Measurements from ENCODE around the gene PRKCA. TPM values are rescaled to one million over a fixed set of nuclear protein-coding genes. Genes with fewer than 3 reads are reported as not detected.
A peak's percentile ranks its signal among the peaks of the same experiment; 100 is the strongest.

PRKCA gene
- total and polyA plus RNA-seq, 2 of the 13 experiments (the other 11 are each of a cell fraction or from before 2014, with no cell fraction given): 18.5 to 21.5 TPM

DNA sequence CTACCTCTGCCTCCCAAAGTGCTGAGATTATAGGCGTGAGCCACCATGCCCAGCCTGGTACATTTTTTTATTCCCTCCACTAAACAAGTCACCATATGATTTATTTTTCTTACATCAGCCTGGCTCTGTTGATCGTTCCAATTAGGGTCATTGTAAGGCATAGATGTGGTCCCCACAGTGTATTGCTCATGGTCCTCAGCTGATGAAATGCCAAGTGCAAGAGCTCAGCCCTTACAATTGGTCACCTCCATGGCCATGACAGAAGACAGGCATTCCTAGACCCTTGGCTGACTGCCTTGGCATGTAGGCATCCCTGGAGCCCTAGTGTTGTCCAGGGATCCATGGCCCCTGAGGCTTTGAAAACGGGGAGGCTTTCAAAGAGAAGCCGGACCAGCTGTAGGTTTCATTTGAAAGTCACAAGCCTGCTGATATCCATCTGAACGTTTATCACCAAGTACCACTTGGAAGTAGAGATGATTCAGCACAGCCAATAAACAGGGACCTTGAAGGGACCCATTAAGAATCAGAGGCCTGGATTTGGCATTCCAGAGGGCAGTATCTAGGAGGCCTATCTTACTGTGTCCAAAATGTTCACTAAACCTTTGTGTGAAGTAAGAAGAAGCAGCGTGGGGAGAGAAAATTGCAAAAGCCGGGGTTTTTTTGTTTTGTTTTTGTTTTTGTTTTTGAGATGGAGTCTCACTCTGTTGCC is 20.6 kb upstream of the PRKCA start:
- no TSS peak for BruUV-seq (replicated peaks)
- peaks cover 30% of the 10 kb centered on the region for H3K4me1 ChIP-seq (ENCODE audit: insufficient read depth, low read length)
- H3K9ac ChIP-seq (ENCODE audit: insufficient read depth, low read depth, low read length): no peak overlapping the region
- H2AFZ ChIP-seq (ENCODE audit: low read length): no peak overlapping the region
- H3K27me3 ChIP-seq (ENCODE audit: control insufficient read depth in 1 of 2, insufficient read depth in 2 of 2, low read length in 2 of 2): no peaks in the 10 kb centered on the region; a peak in 1 of 5 replicates
- no peaks in the 10 kb centered on the region for H3K36me3 ChIP-seq (replicated peaks in 1 of 2; ENCODE audit: control insufficient read depth in 1 of 2, insufficient read depth in 2 of 2, low read length in 2 of 2)
- POLR2A ChIA-PET: no interaction called here
- no peaks in the 10 kb centered on the region for H3K9me3 ChIP-seq (ENCODE audit: low read length)
- FAIRE-seq (no peak), ATAC-seq (no peak; the same call in 2 of the 3 replicates), DNase-seq (ENCODE audit: low spot score) (no peak)
- H3K4me2 ChIP-seq (ENCODE audit: low read depth, low read length): no peak overlapping the region
- CTCF ChIA-PET (ENCODE audit: low intra/inter-chr PET ratio, low total read pairs): no interaction called here
- intact Hi-C loops (cut with micrococcal nuclease; ENCODE audit: unreplicated experiment) (no loop called here), in situ Hi-C loops (cut with HindIII; ENCODE audit: extremely low pct_ligation_motif_present, low pct_unique_long_range_greater_than_20kb) (no loop called here)
- H3K4me3 ChIP-seq (replicated peaks in 1 of 3; ENCODE audit: insufficient read depth in 1 of 3, low read depth in 2 of 3, low read length in 3 of 3): no peak overlapping the region
- H3K27ac ChIP-seq (ENCODE audit: extremely low read length, insufficient read depth, low read length): no peak overlapping the region
- WGBS (ENCODE audit: low lambda C conversion rate): 62% methylated on average over 7 of the region's 7 CpGs
- no peaks in the 10 kb centered on the region for H3K79me2 ChIP-seq (ENCODE audit: insufficient read depth, low read length)
- H4K20me1 ChIP-seq (ENCODE audit: insufficient read depth, low read length): no peaks in the 10 kb centered on the region
- TF ChIP-seq KLF15 (CRISPR knock-in tag; IDR thresholded peaks at IDR 0.05; ENCODE audit: borderline replicate concordance): no peak
- TF ChIP-seq ZNF816 (CRISPR knock-in tag; IDR thresholded peaks at IDR 0.05; ENCODE audit: borderline replicate concordance): no peak

DNA sequence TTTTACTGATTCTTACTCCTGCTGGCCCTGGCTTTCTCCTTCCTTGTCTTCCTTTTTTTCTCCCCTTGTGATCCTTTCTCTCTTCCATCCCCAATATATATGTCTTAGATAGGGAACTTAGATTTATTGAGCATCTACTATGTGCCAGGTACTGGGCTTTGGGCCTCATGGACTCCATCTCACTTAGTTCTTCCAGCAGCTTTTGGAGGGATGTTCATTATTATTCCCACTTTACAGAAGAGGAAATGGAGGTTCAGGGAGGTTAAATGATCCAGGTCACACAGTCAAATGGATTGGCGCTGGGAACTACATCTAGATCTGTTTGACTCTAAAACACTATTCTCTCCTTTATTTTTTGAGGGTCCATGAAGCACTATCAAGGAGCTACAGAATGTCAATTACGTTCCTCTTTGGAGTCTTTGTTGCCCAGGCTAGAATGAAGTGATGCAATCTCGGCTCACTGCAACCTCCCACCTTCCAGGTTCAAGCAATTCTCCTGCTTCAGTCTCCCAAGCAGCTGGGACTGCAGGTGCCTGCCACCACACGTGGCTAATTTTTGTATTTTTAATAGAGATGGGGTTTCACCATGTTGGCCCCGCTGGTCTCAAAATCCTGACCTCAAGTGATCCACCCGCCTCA is 19.0 kb upstream of the PRKCA start:
- Histone ChIP-seq H3K4me1 (ENCODE audit: insufficient read depth, low read length) (peaks cover 33% of the 10 kb centered on the region), H3K9ac (ENCODE audit: insufficient read depth, low read depth, low read length) (no peak overlapping the region), H3K79me2 (ENCODE audit: insufficient read depth, low read length) (no peaks in the 10 kb centered on the region), H3K36me3 (replicated peaks in 1 of 2; ENCODE audit: control insufficient read depth in 1 of 2, insufficient read depth in 2 of 2, low read length in 2 of 2) (no peaks in the 10 kb centered on the region), H3K4me2 (ENCODE audit: low read depth, low read length) (peak overlapping the region; percentile 40; the same call in 1 of the 2 replicates), H4K20me1 (ENCODE audit: insufficient read depth, low read length) (no peaks in the 10 kb centered on the region), H3K4me3 (replicated peaks in 1 of 3; ENCODE audit: insufficient read depth in 1 of 3, low read depth in 2 of 3, low read length in 3 of 3) (no peak overlapping the region), H3K9me3 (ENCODE audit: low read length) (no peaks in the 10 kb centered on the region), H3K27me3 (ENCODE audit: control insufficient read depth in 1 of 2, insufficient read depth in 2 of 2, low read length in 2 of 2) (no peaks in the 10 kb centered on the region; a peak in 1 of 5 replicates), H3K27ac (ENCODE audit: extremely low read length, insufficient read depth, low read length) (no peak overlapping the region), H2AFZ (ENCODE audit: low read length) (no peak overlapping the region)
- TF ChIP-seq CEBPG (CRISPR knock-in tag; IDR thresholded peaks at IDR 0.05) (peak; percentile 83), ZNF235 (CRISPR knock-in tag; IDR thresholded peaks at IDR 0.05; ENCODE audit: borderline replicate concordance) (no peak), ZFY (CRISPR knock-in tag; IDR thresholded peaks at IDR 0.05) (no peak), ZNF678 (CRISPR knock-in tag; IDR thresholded peaks at IDR 0.05) (no peak), ZNF343 (CRISPR knock-in tag; IDR thresholded peaks at IDR 0.05) (no peak), PHF20 (CRISPR knock-in tag; IDR thresholded peaks at IDR 0.05) (no peak), TGIF2 (CRISPR knock-in tag; IDR thresholded peaks at IDR 0.05) (no peak), SMAD3 (CRISPR knock-in tag; IDR thresholded peaks at IDR 0.05) (no peak), NBN (conservative IDR thresholded peaks at IDR 0.05) (no peak), ZNF629 (CRISPR knock-in tag; conservative IDR thresholded peaks at IDR 0.05) (peak; percentile 61; the same call in 1 of the 2 replicates), ZBTB42 (CRISPR knock-in tag; IDR thresholded peaks at IDR 0.05) (no peak), KDM6A (CRISPR knock-in tag; IDR thresholded peaks at IDR 0.05; ENCODE audit: low read depth) (no peak), ZZZ3 (CRISPR knock-in tag; IDR thresholded peaks at IDR 0.05; ENCODE audit: borderline replicate concordance) (no peak), ZMYM3 (CRISPR knock-in tag; IDR thresholded peaks at IDR 0.05) (peak; percentile 60; the same call in 1 of the 2 replicates), FIP1L1 (IDR thresholded peaks at IDR 0.05; ENCODE audit: borderline replicate concordance, insufficient read depth, low read depth, low read length) (no peak), CEBPB (IDR thresholded peaks at IDR 0.05; ENCODE audit: borderline replicate concordance, low read depth, low read length) (peak; percentile 90; the same call in 1 of the 2 replicates)
- TF ChIP-seq, protein P1, sequence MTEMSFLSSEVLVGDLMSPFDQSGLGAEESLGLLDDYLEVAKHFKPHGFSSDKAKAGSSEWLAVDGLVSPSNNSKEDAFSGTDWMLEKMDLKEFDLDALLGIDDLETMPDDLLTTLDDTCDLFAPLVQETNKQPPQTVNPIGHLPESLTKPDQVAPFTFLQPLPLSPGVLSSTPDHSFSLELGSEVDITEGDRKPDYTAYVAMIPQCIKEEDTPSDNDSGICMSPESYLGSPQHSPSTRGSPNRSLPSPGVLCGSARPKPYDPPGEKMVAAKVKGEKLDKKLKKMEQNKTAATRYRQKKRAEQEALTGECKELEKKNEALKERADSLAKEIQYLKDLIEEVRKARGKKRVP (CRISPR knock-in tag; IDR thresholded peaks at IDR 0.05): peak in 1 of 2 experiments; percentile 68; a peak in 1 of 4 replicates
- POLR2A ChIA-PET: no interaction called here
- peak; percentile 26; the same call in 1 of the 3 replicates for ATAC-seq
- intact Hi-C loops (cut with micrococcal nuclease; ENCODE audit: unreplicated experiment) (no loop called here), in situ Hi-C loops (cut with HindIII; ENCODE audit: extremely low pct_ligation_motif_present, low pct_unique_long_range_greater_than_20kb) (no loop called here)
- no peak for FAIRE-seq
- DNase-seq (ENCODE audit: low spot score): no peak
- CTCF ChIA-PET (ENCODE audit: low intra/inter-chr PET ratio, low total read pairs): no interaction called here
- WGBS (ENCODE audit: low lambda C conversion rate): 21% methylated on average over 6 of the region's 6 CpGs
- no TSS peak for BruUV-seq (replicated peaks)

All from HepG2 (cell line).